HG02885 (cell line): ENCODE measurements around the gene MEGF6.

ENCODE experiments used
- ATAC-seq: cut with Tn5 transposase; IDR thresholded peaks from one replicate; pipeline ENCODE4 v1.9.1; 2021; ENCODE audit warnings: mild to moderate bottlenecking; ENCODE audit not compliant: unreplicated experiment, poor library complexity

Gene MEGF6

GRCh38 chr1:3611170-3612019 is at the start of gene MEGF6:
TSS of gene MEGF6 (minus strand) at chr1:3611508. CDS start at chr1:3611268, 240 bp downstream.
- no peak for ATAC-seq

GRCh38 chr1:3660704-3661103 is 49.4 kb upstream of the MEGF6 start:
- ATAC-seq = no peak

GRCh38 chr1:3659093-3659492 is 47.8 kb upstream of the MEGF6 start:
- ATAC-seq = no peak

- no peak for ATAC-seq
These were observed 46.9 kb upstream of the MEGF6 start for GRCh38 chr1:3658231-3658615.

GRCh38 chr1:3657578-3658230 is 46.4 kb upstream of the MEGF6 start:
- no peak for ATAC-seq

- peak; percentile 20 for ATAC-seq
These were observed 45.8 kb upstream of the MEGF6 start for GRCh38 chr1:3657096-3657475.

GRCh38 chr1:3656450-3657095 is 45.3 kb upstream of the MEGF6 start:
- peak; percentile 55 for ATAC-seq

- no peak for ATAC-seq
These were observed 43.4 kb upstream of the MEGF6 start for GRCh38 chr1:3654549-3655281.

GRCh38 chr1:3653286-3653618 is 41.9 kb upstream of the MEGF6 start:
- ATAC-seq = no peak

- no peak for ATAC-seq
These were observed 41.4 kb upstream of the MEGF6 start for GRCh38 chr1:3652548-3653285.

GRCh38 chr1:3651930-3652547 is 40.7 kb upstream of the MEGF6 start, which contains the start of gene TP73:
TSS of gene TP73 (plus strand) at chr1:3652516. CDS start at chr1:3682366, 29,850 bp downstream.
- no peak for ATAC-seq

GRCh38 chr1:3651026-3651929 is 40.0 kb upstream of the MEGF6 start:
- no peak for ATAC-seq

- no peak for ATAC-seq
These were observed 39.1 kb upstream of the MEGF6 start for GRCh38 chr1:3650248-3651025.

GRCh38 chr1:3649342-3650247 is 38.3 kb upstream of the MEGF6 start, which contains the start of gene WRAP73:
TSS of gene WRAP73 (minus strand) at chr1:3650103. CDS start at chr1:3649999, 104 bp downstream.
- peak; percentile 83 for ATAC-seq

GRCh38 chr1:3646596-3646995 is 35.3 kb upstream of the MEGF6 start:
- no peak for ATAC-seq

- ATAC-seq = no peak
These were observed 34.5 kb upstream of the MEGF6 start for GRCh38 chr1:3645666-3646355.
